ENCODE measurements around the gene MAP4.
A peak's percentile ranks its signal among the peaks of the same experiment; 100 is the strongest.
"Not testable (repeated sequence)": the region's sequence is repeated elsewhere in the genome, so short reads cannot be mapped to it uniquely, and the experiment has no call there.

The MAP4 gene

GRCh38 chr3:48016301-48016973 is at the start of gene MAP4:
TSS of gene MAP4 (minus strand) at chr3:48016416. CDS start at chr3:47998860, 17,556 bp downstream.
- Mint-ChIP-seq H3K4me1 (ENCODE audit: low read depth) (peaks cover 22% of the 10 kb centered on the region), H3K9me3 (no peaks in the 10 kb centered on the region), H3K27ac (no peak within 1 kb of the TSS), H3K36me3 (ENCODE audit: low read depth) (peaks cover 21% of the 10 kb centered on the region), H3K4me3 (no peak within 1 kb of the TSS), H3K27me3 (no peaks in the 10 kb centered on the region)
- intact Hi-C loops (cut with micrococcal nuclease) = no loop called here

GRCh38 chr3:48065035-48065434 is 48.8 kb upstream of the MAP4 start:
- intact Hi-C loops (cut with micrococcal nuclease) = no loop called here
- H3K9me3 Mint-ChIP-seq = no peaks in the 10 kb centered on the region
- peaks cover 27% of the 10 kb centered on the region for H3K4me1 Mint-ChIP-seq (ENCODE audit: low read depth)
- H3K27ac Mint-ChIP-seq = no peak overlapping the region
- no peak overlapping the region for H3K4me3 Mint-ChIP-seq
- H3K36me3 Mint-ChIP-seq (ENCODE audit: low read depth) = peaks cover 25% of the 10 kb centered on the region
- no peaks in the 10 kb centered on the region for H3K27me3 Mint-ChIP-seq

DNA sequence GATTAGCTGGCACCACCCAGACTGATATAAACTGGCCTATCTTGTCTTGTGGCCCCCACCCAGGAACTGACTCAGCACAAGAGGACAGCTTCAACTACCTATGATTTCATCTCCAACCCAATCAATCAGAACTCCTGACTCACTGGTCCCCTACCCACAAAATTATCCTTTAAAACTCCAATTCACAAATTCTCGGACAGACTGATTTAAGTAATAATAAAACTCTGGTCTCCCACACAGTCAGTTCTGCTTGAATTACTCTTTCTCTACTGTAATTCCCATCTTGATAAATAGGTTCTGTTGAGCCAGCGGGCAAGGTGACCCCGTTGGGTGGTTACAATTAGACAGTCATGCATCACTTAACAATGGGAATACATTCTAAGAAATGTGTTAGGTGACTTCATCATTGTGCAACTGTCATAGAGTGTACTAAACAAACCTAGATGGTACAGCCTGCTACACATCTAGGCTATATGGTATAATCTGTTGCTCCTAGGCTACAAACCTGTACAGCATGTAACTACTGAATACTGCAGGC is 48.1 kb upstream of the MAP4 start:
- Mint-ChIP-seq H3K36me3 (ENCODE audit: low read depth) (peaks cover 23% of the 10 kb centered on the region), H3K9me3 (no peaks in the 10 kb centered on the region), H3K27ac (no peak overlapping the region), H3K4me3 (no peak overlapping the region), H3K27me3 (no peaks in the 10 kb centered on the region), H3K4me1 (ENCODE audit: low read depth) (peaks cover 27% of the 10 kb centered on the region)
- intact Hi-C loops (cut with micrococcal nuclease) = no loop called here

GRCh38 chr3:48061586-48061985 is 45.4 kb upstream of the MAP4 start:
- H3K4me1 Mint-ChIP-seq (ENCODE audit: low read depth) = peaks cover 23% of the 10 kb centered on the region
- H3K4me3 Mint-ChIP-seq; H3K27me3 Mint-ChIP-seq; H3K27ac Mint-ChIP-seq; intact Hi-C loops (cut with micrococcal nuclease); H3K9me3 Mint-ChIP-seq: not testable (repeated sequence)
- H3K36me3 Mint-ChIP-seq (ENCODE audit: low read depth) = peaks cover 23% of the 10 kb centered on the region

DNA sequence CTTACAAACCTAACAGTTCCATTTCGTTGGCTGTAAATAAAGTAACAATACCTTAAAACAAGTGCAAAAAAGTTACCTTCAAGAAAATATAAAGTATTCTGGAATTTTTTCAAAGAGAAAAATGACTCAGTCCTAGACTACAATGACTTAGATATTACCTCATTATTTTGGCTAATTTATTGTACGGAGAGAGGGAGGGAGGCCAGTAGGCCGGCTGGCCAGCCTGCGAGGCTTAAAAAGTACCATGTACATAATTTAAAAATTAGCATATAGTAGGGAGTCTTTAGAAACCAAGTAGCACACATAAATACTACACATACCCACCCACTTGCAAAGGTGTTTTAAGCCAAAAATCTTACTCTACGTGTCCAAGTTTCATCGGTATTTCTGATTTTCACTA is 41.9 kb upstream of the MAP4 start:
- Mint-ChIP-seq H3K4me1 (ENCODE audit: low read depth) (no peaks in the 10 kb centered on the region), H3K4me3 (no peak overlapping the region), H3K36me3 (ENCODE audit: low read depth) (peaks cover 28% of the 10 kb centered on the region), H3K27me3 (no peaks in the 10 kb centered on the region), H3K9me3 (no peaks in the 10 kb centered on the region), H3K27ac (no peak overlapping the region)
- intact Hi-C loops (cut with micrococcal nuclease) = no loop called here

- intact Hi-C loops (cut with micrococcal nuclease) = no loop called here
- Mint-ChIP-seq H3K9me3 (no peaks in the 10 kb centered on the region), H3K36me3 (ENCODE audit: low read depth) (peaks cover 28% of the 10 kb centered on the region), H3K4me3 (no peak overlapping the region), H3K4me1 (ENCODE audit: low read depth) (no peaks in the 10 kb centered on the region), H3K27ac (no peak overlapping the region), H3K27me3 (no peaks in the 10 kb centered on the region)
Observed at GRCh38 chr3:48057521-48057920, 41.3 kb upstream of the MAP4 start.

GRCh38 chr3:48047841-48048464 is 31.7 kb upstream of the MAP4 start:
- intact Hi-C loops (cut with micrococcal nuclease) = no loop called here
- Mint-ChIP-seq H3K36me3 (ENCODE audit: low read depth) (peaks cover 51% of the 10 kb centered on the region), H3K9me3 (no peaks in the 10 kb centered on the region), H3K27me3 (no peaks in the 10 kb centered on the region), H3K27ac (peak overlapping the region; percentile 15), H3K4me3 (no peak overlapping the region), H3K4me1 (ENCODE audit: low read depth) (peaks cover 6% of the 10 kb centered on the region)

GRCh38 chr3:48042071-48042760 is 26.0 kb upstream of the MAP4 start:
- H3K36me3 Mint-ChIP-seq (ENCODE audit: low read depth) = peaks cover 11% of the 10 kb centered on the region
- intact Hi-C loops (cut with micrococcal nuclease) = no loop called here
- H3K27ac Mint-ChIP-seq = no peak overlapping the region
- peaks cover 12% of the 10 kb centered on the region for H3K4me1 Mint-ChIP-seq (ENCODE audit: low read depth)
- no peaks in the 10 kb centered on the region for H3K27me3 Mint-ChIP-seq
- H3K4me3 Mint-ChIP-seq = no peak overlapping the region
- H3K9me3 Mint-ChIP-seq = no peaks in the 10 kb centered on the region

- intact Hi-C loops (cut with micrococcal nuclease) = no loop called here
- H3K4me3 Mint-ChIP-seq = no peak overlapping the region
- no peaks in the 10 kb centered on the region for H3K36me3 Mint-ChIP-seq (ENCODE audit: low read depth)
- no peaks in the 10 kb centered on the region for H3K27me3 Mint-ChIP-seq
- H3K27ac Mint-ChIP-seq = no peak overlapping the region
- peaks cover 10% of the 10 kb centered on the region for H3K4me1 Mint-ChIP-seq (ENCODE audit: low read depth)
- H3K9me3 Mint-ChIP-seq = no peaks in the 10 kb centered on the region
Observed at GRCh38 chr3:48039487-48040190, 23.4 kb upstream of the MAP4 start.

GRCh38 chr3:48038971-48039481 is 22.8 kb upstream of the MAP4 start:
- no peaks in the 10 kb centered on the region for H3K36me3 Mint-ChIP-seq (ENCODE audit: low read depth)
- H3K4me3 Mint-ChIP-seq = no peak overlapping the region
- no peaks in the 10 kb centered on the region for H3K9me3 Mint-ChIP-seq
- intact Hi-C loops (cut with micrococcal nuclease) = no loop called here
- H3K27me3 Mint-ChIP-seq = no peaks in the 10 kb centered on the region
- H3K4me1 Mint-ChIP-seq (ENCODE audit: low read depth) = peaks cover 10% of the 10 kb centered on the region
- no peak overlapping the region for H3K27ac Mint-ChIP-seq

GRCh38 chr3:48034000-48034516 is 17.8 kb upstream of the MAP4 start:
- Mint-ChIP-seq H3K27me3 (no peaks in the 10 kb centered on the region), H3K9me3 (no peaks in the 10 kb centered on the region), H3K4me1 (ENCODE audit: low read depth) (peaks cover 6% of the 10 kb centered on the region), H3K27ac (no peak overlapping the region), H3K36me3 (ENCODE audit: low read depth) (no peaks in the 10 kb centered on the region), H3K4me3 (no peak overlapping the region)
- intact Hi-C loops (cut with micrococcal nuclease) = no loop called here

GRCh38 chr3:48030188-48030587 is 14.0 kb upstream of the MAP4 start:
- Mint-ChIP-seq H3K4me3 (no peak overlapping the region), H3K36me3 (ENCODE audit: low read depth) (no peaks in the 10 kb centered on the region), H3K27me3 (no peaks in the 10 kb centered on the region), H3K4me1 (ENCODE audit: low read depth) (peaks cover 6% of the 10 kb centered on the region), H3K27ac (no peak overlapping the region), H3K9me3 (no peaks in the 10 kb centered on the region)
- intact Hi-C loops (cut with micrococcal nuclease) = no loop called here

- H3K4me1 Mint-ChIP-seq (ENCODE audit: low read depth) = peaks cover 6% of the 10 kb centered on the region
- no peak overlapping the region for H3K27ac Mint-ChIP-seq
- peaks cover 2% of the 10 kb centered on the region for H3K36me3 Mint-ChIP-seq (ENCODE audit: low read depth)
- no peak overlapping the region for H3K4me3 Mint-ChIP-seq
- no peaks in the 10 kb centered on the region for H3K9me3 Mint-ChIP-seq
- intact Hi-C loops (cut with micrococcal nuclease) = no loop called here
- H3K27me3 Mint-ChIP-seq = no peaks in the 10 kb centered on the region
Observed at GRCh38 chr3:48026951-48027908, 11.0 kb upstream of the MAP4 start.
